Pulmonary artery endothelial cell (primary cell): ENCODE results near the gene FARP1. TPM values are rescaled to one million over a fixed set of nuclear protein-coding genes. Genes with fewer than 3 reads are reported as not detected.

Experiments
- DNase-seq: peaks from one replicate; pipeline ENCODE4 v3.0.0-alpha.2; 2011; ENCODE audit warnings: low read depth, low spot score
- total RNA-seq: library from RNA; depleted of rRNA; stranded (reverse); fragments of >200 nt; gene quantifications from 2 replicates; pipeline ENCODE4 v1.2.3, GENCODE V29; 2014

Gene FARP1
- total RNA-seq, 1 donor from 2014 or later, result 18.9 TPM

- DNase-seq, result no peak
Observed at GRCh38 chr13:98133946-98134345, 8.9 kb upstream of the FARP1 start.

DNA sequence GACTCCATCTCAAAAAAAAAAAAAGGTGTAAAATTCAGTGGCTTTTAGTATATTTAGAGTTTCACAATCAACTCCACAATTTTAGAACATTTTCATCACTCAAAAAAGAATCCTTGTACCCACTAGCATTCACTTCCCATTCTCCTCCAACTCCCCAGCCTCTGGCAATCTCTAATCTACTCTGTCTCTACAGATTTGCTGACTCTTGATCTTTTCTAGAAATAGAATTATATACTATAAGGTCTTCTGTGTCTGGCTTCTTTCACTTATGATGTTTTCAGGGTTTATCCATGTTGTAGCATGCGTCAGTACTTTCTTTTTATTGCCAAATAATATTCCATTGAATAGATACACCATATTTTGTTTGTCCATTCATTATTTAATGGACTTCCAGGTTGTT is 8.0 kb upstream of the FARP1 start:
- DNase-seq, result no peak

- no peak for DNase-seq
Observed at GRCh38 chr13:98141091-98141490, 1.8 kb upstream of the FARP1 start.

- no peak for DNase-seq
Observed at GRCh38 chr13:98141509-98142379, 1.1 kb upstream of the FARP1 start.

DNA sequence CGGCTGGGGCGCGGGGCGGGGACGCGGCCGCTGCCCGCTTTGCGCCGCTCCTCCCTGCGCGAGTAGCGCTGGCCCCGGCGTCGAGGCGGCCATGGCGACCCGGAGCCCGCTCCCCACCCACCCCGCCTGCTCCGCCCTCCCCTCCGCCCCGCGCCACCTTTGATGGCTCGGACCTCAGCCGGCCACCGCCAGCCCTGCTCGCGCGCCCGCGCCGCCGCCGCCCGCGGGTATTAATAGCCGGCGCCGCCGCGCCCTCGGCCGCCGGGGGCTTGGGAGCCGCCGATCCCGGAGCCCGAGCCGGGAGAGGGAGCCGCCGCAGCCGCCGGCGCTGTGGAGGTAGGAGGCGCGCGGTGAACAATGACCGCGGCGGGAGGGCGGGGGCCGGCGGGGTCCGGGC is 261 bp downstream of the FARP1 start:
- no peak for DNase-seq

GRCh38 chr13:98143601-98144026 is 720 bp downstream of the FARP1 start:
- no peak for DNase-seq

DNA sequence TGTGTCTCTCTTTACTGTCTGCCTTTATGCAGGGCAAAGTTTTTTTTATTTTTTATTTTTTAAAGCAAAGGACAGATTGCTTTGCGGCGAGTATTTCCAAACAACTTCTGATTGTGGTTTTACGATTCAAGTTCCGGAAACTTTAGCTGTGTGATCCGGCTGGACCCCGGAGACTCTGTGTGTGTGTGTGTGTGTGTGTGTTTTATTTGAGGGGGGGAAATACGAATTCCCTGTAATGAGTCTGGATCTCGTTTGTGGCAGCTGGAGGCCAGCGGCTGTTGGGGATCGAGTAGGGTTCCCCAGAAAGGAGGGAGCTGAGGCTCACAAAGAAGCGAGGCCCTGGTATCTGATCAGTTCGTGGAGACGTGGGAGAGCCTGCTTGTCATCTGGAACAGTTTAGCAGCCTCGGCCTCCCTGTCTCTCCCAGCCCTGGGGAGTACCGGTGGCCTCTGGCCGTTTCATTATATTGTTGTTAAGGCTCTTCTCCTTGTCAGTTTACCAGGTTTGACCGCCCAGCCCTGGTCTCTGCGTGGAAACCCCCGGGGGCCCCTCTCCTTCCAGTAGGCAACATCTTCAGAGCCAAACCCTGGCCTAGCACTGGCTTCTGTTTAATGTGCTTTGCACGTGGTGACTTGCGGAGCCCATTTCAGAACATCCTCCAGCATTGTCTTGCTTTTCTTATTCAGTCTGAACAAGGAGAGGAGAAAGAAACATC is 1.3 kb downstream of the FARP1 start:
- DNase-seq, result no peak

- no peak for DNase-seq
Observed at GRCh38 chr13:98144801-98145350, 2.0 kb downstream of the FARP1 start.

DNA sequence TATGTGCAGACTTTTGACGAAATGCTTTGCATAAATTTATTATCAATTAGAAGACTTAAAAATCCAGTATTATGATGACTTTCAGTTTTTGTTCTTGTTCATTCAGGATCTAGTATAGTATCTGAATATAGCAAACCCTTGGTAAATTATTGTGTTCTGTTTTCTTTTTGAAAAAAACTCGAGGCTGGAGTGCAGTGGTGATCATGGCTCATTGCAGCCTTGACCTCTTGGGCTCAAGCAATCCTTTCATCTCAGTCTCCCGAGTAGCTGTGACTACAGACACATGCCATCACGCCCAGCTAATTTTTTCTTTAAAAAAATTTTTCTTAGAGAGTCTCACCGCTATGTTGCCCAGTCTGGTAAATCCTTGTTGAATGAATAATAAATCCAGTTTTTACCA is 4.6 kb downstream of the FARP1 start:
- no peak for DNase-seq

DNA sequence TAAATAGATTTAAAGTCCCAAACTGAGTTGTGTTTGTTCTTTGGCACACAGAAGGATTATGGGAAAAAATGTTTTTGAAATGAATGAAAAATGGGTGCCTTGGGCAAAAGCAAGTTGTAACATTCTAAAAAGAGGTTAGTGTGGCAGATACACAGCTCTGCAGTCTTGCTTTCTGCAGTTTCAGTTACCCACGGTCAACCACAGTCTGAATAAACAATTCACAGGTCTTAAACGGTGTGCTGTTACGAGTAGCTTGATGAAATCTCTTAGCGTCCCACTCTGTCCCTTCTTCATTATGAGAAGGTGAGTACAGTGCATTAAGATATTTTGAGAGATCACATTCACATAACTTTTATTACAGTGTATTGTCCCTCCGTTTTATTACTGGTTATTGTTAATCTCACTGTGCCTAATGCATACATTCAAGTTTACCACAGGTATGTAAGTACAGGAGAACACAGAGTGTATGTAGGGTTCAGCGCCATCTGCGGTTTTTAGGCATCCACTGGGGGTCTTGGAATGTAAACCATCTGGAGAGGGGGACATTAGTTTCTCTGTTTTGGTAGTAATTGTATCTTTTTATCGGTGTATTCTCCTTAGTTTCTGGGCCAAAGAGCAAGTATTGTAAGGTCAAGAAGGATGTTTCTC is 8.1 kb downstream of the FARP1 start:
- no peak for DNase-seq

DNA sequence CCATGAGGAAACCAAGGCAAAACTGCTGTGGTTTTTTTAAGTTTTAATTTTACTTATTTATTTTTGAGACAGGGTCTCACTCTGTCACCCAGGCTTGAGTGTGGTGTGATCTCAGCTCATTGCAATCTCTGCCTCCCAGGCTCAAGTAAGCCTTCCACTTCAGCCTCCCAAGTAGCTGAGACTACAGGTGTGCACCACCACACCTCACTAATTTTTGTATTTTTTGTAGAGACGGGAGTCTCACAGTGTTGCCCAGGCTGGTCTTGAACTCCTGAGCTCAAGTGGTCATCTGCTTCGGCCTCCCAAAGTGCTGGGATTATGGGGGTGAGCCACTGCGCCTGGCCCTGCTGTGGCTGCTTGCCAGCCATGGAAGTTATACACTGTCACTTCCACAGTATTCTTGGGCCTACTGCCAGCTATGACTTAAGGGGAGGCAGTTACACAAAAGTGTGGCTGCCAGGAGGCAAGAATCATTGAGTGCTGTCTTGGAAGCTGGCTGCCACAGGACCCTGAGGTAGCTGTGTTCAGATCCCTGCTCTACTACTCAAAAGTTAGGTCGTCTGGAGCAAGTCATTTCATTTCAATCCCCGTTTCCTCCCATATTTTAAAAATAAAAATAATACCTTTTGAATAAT is 12.7 kb downstream of the FARP1 start:
- DNase-seq, result peak; percentile 46

- DNase-seq, result no peak
Observed at GRCh38 chr13:98156259-98156658, 13.4 kb downstream of the FARP1 start.

DNA sequence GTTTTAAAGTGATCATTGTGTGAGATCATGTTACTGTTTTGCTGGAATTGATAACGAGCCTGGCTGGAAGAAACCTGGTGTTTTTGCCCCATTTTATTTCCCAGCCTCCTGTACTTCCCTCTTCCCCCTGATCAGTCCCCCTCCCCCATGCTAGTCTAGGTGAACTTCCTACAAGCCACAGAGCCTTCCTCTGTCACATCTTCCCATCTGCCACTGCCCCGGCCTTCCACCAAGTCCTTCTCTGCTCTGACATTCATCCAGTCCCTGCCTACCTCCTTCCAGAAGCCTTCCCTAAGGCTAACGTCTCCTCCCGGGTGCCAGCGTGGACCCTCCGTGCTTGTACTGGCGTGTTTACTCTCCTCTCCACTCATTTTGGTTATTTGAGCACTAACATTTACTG is 14.3 kb downstream of the FARP1 start:
- DNase-seq, result no peak

- DNase-seq, result no peak
Observed at GRCh38 chr13:98157609-98158008, 14.7 kb downstream of the FARP1 start.

GRCh38 chr13:98158172-98158899 is 15.4 kb downstream of the FARP1 start:
- no peak for DNase-seq

GRCh38 chr13:98162935-98163334 is 20.0 kb downstream of the FARP1 start:
- DNase-seq, result no peak

GRCh38 chr13:98169331-98169730 is 26.4 kb downstream of the FARP1 start:
- DNase-seq, result no peak

DNA sequence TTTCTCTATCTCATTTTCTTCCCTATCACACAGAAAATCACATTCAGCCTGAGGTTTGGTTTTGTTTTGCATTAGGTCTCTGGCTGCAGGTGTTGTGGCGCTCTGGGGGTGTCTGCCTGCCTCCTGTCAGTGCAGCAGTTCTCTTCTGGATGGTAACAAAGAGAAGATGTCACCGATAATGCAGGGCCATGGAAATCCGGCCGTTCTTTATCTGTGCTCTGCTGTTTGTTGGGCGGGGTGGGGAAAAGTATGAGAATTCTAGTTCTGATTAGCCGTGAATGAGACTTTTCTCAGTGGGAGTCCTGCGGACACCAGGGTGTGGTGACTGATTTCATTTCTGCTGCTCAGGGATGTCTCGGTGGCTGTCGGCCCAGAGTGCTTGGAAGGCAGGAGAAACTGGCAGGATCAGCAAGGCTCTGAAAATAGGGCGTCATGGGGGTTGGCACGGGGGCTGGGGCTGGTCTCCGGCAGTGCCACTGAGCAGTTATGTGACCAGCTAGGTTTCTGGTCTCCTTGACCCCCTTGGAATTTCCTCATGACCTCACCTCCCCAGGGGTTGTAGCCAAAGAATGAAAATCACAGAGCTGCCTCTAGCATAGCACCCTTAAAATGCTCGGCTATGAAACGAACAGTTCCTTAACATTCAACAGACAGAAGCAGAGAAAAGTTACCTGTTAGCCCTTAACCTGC is 29.2 kb downstream of the FARP1 start:
- no peak for DNase-seq

DNA sequence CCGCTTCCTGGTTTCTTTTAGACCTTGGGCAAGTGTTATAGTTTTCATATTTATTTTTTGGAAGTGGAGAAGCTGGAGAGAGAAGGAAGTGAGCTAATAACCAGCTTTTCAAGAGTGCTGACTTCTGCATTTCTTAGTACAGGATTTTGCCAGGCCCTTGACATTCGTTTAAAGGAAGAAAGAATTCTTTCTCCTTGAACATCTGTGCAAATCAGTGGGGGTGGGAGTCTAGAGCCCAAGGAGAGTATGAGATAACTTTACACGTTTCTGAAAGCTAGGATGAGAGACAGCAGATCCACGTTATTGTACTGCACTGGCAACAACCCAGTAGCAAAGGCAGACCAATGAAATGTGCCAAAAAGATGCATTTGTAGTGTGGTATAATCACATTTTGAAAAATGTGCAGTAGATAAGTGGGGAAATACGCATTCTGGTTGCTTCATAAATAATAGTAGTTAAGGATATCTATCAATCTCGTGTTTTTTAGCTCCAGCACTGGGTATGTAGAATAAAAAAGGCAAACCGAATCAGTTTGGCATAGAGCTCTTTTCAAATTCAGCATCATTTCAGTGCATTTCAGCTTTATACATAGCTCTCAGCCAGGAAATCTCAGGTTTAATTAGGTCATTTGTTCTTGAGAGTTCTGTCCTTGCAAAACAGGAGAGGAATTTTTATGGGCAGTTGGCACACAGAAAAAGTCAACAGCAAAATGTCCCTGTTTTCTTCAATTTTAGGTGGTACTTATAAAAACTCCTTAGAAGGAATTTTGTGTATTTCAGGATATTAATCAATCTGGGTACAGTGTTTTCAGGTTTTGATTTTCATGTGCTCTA is 29.9 kb downstream of the FARP1 start:
- DNase-seq, result no peak
